ENCODE results near the gene ARRDC4.

DNA sequence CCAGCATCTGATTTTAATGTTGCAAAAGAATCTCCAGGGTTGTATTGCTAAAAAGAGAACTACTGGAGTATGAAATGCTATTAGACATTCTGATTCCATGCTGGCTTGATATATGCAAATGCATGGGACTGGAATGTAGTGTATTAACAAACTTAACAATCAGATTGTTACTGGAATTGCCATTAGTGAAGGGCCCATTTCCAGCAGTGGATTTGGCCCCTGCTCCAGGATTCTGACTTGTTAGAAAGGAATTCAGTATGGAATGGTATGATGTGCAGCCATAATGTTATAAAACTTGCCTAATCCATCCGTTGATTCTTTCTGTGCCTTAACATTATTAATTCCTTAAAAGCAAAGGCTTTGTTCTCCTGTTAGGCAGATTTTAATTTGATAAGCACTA lies 7.9 kb downstream of the ARRDC4 start:
- TF ChIP-seq EZH2 (IDR thresholded peaks at IDR 0.05; ENCODE audit: borderline replicate concordance, low read depth, low read length, severe bottlenecking) (no peak), MYC (IDR thresholded peaks at IDR 0.05; ENCODE audit: low read depth, low read length) (no peak), POLR2A (IDR thresholded peaks at IDR 0.05; ENCODE audit: low read depth, low read length) (no peak), POLR2AphosphoS5 (IDR thresholded peaks at IDR 0.05; ENCODE audit: insufficient read depth, low read depth, low read length) (no peak)
- TF ChIP-seq, protein P1, sequence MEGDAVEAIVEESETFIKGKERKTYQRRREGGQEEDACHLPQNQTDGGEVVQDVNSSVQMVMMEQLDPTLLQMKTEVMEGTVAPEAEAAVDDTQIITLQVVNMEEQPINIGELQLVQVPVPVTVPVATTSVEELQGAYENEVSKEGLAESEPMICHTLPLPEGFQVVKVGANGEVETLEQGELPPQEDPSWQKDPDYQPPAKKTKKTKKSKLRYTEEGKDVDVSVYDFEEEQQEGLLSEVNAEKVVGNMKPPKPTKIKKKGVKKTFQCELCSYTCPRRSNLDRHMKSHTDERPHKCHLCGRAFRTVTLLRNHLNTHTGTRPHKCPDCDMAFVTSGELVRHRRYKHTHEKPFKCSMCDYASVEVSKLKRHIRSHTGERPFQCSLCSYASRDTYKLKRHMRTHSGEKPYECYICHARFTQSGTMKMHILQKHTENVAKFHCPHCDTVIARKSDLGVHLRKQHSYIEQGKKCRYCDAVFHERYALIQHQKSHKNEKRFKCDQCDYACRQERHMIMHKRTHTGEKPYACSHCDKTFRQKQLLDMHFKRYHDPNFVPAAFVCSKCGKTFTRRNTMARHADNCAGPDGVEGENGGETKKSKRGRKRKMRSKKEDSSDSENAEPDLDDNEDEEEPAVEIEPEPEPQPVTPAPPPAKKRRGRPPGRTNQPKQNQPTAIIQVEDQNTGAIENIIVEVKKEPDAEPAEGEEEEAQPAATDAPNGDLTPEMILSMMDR (IDR thresholded peaks at IDR 0.05; ENCODE audit: extremely low read depth in 1 of 2, insufficient read depth in 1 of 2, low read depth in 1 of 2, low read length in 2 of 2) = no peak
